22Rv1 (cell line): Measurements from ENCODE around the gene SLC9C2.

Experiments used
- CTCF ChIP-seq: fragments of 450-650 bp; IDR thresholded peaks from 2 replicates; pipeline ENCODE4 v1.5.1; 2017; ENCODE audit warnings: mild to moderate bottlenecking
- ZFX ChIP-seq: fragments of 450-650 bp; IDR thresholded peaks from 2 replicates; pipeline ENCODE4 v1.6.1; 2017; ENCODE audit warnings: antibody characterized with exemption, borderline replicate concordance

DNA sequence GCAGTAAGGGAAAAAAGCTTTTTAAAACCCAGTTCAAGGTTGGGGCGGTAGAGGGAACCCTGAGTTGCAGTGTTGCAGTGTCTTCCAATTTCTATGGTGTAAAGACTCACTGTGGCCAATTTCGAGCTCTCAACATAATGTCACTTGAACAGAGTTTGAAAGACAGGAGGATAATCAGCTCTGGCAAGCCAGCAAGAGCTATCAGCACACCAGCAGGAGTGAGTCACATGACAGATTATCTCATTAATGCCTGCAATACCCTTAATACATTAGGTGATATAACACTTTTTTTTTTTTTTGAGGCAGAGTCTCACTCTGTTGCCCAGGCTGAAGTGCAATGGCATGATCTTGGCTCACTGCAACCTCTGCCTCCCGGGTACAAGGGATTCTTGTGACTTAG lies 22.8 kb downstream of the SLC9C2 start:
- TF ChIP-seq CTCF (no peak), ZFX (no peak)
